Esophagus squamous epithelium (tissue), 4 donors: ENCODE data around the gene UBE2C.

Experiments used
- POLR2A ChIP-seq, 4 donors: fragments of 450-650 bp; IDR thresholded peaks; one replicate each; pipeline ENCODE4 v1.6.1; 2017; ENCODE audit warnings: antibody characterized with exemption in 4 of 4, mild to moderate bottlenecking in 4 of 4, moderate library complexity in 3 of 4
- TF ChIP-seq, protein P1 (sequence below), 6 experiments: fragments of 450-650 bp in 4 of 6; fragments of 200-600 bp in 2 of 6; sonication (generic) in 2 of 6; IDR thresholded peaks; one replicate each; pipeline ENCODE4 v1.5.1; 2016 to 2019; ENCODE audit warnings: antibody characterized with exemption in 6 of 6, mild to moderate bottlenecking in 4 of 6, moderate library complexity in 4 of 6

DNA sequence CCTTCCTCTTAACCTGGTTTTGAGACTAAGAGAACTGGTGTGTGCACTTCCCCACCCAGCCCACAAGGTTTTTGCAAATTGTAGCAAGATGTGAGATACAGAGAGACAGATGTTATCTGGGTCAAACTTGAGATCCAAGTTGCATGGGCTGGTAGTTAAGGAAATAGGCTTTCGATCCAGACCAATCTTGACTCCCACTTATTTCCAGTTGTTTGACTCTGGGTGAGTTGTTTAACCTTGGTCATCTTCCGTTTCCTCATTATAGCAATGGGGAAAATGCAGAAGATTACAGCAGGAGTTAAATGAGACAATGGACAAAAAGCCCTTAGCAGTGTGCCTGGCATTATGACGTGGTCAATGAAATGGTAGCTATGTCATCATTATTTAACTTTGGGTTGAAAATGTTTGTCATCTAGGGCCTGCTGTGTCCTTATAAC, 22.9 kb downstream of the UBE2C start:
- TF ChIP-seq, protein P1, sequence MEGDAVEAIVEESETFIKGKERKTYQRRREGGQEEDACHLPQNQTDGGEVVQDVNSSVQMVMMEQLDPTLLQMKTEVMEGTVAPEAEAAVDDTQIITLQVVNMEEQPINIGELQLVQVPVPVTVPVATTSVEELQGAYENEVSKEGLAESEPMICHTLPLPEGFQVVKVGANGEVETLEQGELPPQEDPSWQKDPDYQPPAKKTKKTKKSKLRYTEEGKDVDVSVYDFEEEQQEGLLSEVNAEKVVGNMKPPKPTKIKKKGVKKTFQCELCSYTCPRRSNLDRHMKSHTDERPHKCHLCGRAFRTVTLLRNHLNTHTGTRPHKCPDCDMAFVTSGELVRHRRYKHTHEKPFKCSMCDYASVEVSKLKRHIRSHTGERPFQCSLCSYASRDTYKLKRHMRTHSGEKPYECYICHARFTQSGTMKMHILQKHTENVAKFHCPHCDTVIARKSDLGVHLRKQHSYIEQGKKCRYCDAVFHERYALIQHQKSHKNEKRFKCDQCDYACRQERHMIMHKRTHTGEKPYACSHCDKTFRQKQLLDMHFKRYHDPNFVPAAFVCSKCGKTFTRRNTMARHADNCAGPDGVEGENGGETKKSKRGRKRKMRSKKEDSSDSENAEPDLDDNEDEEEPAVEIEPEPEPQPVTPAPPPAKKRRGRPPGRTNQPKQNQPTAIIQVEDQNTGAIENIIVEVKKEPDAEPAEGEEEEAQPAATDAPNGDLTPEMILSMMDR (IDR thresholded peaks at IDR 0.05): peak in 2 of 6 experiments; percentile 15 to 21
- no peak for TF ChIP-seq POLR2A (IDR thresholded peaks at IDR 0.05)
